ENCODE measurements around the gene PCED1A. TPM values are rescaled to one million over a fixed set of nuclear protein-coding genes. Genes with fewer than 3 reads are reported as not detected.

PCED1A gene
- total and polyA plus RNA-seq, 9 of the 15 experiments (the other 6 are each of a cell fraction or from before 2014, with no cell fraction given), result 1.5 to 11.5 (median 5.9) TPM

DNA sequence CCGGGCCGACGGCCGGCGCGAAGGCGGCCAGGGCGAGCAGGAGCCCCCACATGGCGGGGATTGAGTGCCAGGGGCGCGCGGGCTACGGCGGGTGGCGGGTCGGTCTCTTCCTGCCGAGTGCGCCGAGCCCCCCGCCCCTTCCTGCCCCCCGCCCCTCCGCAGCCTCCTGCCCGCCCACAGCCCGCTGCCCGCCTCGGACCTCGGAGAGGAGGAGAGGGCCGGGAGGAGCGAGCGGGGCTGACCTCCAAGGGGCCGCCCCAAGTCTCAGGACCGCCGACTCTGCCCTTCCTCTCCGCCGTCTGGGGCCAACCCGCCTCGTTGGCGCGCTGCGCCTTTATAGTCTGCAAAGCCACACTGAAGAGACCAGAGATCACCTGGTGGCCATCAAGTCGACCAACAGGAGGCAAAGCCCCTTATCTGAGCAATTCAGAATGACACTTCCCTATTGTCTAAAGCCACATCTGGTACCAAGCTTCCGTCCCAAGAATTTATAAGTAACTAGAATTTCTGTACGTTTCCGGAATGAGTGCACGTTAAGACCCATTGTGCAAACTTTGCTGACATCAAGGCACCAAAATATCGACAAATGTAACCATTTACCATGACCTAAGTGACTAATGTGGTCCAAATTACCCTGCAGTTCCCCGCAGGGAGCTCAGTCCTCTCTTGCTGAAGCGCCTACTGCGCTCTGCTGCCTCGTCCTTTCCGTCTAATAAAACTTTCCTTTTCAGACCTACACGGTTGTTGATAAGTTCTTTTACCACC is 39.8 kb downstream of the PCED1A start, which contains the start of gene CPXM1 (continued):
- TF ChIP-seq, protein P1, sequence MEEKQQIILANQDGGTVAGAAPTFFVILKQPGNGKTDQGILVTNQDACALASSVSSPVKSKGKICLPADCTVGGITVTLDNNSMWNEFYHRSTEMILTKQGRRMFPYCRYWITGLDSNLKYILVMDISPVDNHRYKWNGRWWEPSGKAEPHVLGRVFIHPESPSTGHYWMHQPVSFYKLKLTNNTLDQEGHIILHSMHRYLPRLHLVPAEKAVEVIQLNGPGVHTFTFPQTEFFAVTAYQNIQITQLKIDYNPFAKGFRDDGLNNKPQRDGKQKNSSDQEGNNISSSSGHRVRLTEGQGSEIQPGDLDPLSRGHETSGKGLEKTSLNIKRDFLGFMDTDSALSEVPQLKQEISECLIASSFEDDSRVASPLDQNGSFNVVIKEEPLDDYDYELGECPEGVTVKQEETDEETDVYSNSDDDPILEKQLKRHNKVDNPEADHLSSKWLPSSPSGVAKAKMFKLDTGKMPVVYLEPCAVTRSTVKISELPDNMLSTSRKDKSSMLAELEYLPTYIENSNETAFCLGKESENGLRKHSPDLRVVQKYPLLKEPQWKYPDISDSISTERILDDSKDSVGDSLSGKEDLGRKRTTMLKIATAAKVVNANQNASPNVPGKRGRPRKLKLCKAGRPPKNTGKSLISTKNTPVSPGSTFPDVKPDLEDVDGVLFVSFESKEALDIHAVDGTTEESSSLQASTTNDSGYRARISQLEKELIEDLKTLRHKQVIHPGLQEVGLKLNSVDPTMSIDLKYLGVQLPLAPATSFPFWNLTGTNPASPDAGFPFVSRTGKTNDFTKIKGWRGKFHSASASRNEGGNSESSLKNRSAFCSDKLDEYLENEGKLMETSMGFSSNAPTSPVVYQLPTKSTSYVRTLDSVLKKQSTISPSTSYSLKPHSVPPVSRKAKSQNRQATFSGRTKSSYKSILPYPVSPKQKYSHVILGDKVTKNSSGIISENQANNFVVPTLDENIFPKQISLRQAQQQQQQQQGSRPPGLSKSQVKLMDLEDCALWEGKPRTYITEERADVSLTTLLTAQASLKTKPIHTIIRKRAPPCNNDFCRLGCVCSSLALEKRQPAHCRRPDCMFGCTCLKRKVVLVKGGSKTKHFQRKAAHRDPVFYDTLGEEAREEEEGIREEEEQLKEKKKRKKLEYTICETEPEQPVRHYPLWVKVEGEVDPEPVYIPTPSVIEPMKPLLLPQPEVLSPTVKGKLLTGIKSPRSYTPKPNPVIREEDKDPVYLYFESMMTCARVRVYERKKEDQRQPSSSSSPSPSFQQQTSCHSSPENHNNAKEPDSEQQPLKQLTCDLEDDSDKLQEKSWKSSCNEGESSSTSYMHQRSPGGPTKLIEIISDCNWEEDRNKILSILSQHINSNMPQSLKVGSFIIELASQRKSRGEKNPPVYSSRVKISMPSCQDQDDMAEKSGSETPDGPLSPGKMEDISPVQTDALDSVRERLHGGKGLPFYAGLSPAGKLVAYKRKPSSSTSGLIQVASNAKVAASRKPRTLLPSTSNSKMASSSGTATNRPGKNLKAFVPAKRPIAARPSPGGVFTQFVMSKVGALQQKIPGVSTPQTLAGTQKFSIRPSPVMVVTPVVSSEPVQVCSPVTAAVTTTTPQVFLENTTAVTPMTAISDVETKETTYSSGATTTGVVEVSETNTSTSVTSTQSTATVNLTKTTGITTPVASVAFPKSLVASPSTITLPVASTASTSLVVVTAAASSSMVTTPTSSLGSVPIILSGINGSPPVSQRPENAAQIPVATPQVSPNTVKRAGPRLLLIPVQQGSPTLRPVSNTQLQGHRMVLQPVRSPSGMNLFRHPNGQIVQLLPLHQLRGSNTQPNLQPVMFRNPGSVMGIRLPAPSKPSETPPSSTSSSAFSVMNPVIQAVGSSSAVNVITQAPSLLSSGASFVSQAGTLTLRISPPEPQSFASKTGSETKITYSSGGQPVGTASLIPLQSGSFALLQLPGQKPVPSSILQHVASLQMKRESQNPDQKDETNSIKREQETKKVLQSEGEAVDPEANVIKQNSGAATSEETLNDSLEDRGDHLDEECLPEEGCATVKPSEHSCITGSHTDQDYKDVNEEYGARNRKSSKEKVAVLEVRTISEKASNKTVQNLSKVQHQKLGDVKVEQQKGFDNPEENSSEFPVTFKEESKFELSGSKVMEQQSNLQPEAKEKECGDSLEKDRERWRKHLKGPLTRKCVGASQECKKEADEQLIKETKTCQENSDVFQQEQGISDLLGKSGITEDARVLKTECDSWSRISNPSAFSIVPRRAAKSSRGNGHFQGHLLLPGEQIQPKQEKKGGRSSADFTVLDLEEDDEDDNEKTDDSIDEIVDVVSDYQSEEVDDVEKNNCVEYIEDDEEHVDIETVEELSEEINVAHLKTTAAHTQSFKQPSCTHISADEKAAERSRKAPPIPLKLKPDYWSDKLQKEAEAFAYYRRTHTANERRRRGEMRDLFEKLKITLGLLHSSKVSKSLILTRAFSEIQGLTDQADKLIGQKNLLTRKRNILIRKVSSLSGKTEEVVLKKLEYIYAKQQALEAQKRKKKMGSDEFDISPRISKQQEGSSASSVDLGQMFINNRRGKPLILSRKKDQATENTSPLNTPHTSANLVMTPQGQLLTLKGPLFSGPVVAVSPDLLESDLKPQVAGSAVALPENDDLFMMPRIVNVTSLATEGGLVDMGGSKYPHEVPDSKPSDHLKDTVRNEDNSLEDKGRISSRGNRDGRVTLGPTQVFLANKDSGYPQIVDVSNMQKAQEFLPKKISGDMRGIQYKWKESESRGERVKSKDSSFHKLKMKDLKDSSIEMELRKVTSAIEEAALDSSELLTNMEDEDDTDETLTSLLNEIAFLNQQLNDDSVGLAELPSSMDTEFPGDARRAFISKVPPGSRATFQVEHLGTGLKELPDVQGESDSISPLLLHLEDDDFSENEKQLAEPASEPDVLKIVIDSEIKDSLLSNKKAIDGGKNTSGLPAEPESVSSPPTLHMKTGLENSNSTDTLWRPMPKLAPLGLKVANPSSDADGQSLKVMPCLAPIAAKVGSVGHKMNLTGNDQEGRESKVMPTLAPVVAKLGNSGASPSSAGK (IDR thresholded peaks at IDR 0.05), result no peak
- TF ChIP-seq HMG20B (CRISPR knock-in tag; IDR thresholded peaks at IDR 0.05) (no peak), MXI1 (IDR thresholded peaks at IDR 0.05; ENCODE audit: low read depth, low read length) (no peak), TGIF2 (CRISPR knock-in tag; IDR thresholded peaks at IDR 0.05) (no peak), CBX5 (IDR thresholded peaks at IDR 0.05; ENCODE audit: borderline replicate concordance, low read depth) (no peak), ZNF384 (IDR thresholded peaks at IDR 0.05; ENCODE audit: low read depth, low read length) (no peak), GTF2B (IDR thresholded peaks at IDR 0.05; ENCODE audit: extremely low read depth, insufficient read length) (no peak), DACH1 (IDR thresholded peaks at IDR 0.05; ENCODE audit: partially characterized antibody) (no peak), ILF3 (IDR thresholded peaks at IDR 0.05; ENCODE audit: borderline replicate concordance) (no peak), L3MBTL2 (IDR thresholded peaks at IDR 0.05) (no peak)
- TF ChIP-seq, protein P2, sequence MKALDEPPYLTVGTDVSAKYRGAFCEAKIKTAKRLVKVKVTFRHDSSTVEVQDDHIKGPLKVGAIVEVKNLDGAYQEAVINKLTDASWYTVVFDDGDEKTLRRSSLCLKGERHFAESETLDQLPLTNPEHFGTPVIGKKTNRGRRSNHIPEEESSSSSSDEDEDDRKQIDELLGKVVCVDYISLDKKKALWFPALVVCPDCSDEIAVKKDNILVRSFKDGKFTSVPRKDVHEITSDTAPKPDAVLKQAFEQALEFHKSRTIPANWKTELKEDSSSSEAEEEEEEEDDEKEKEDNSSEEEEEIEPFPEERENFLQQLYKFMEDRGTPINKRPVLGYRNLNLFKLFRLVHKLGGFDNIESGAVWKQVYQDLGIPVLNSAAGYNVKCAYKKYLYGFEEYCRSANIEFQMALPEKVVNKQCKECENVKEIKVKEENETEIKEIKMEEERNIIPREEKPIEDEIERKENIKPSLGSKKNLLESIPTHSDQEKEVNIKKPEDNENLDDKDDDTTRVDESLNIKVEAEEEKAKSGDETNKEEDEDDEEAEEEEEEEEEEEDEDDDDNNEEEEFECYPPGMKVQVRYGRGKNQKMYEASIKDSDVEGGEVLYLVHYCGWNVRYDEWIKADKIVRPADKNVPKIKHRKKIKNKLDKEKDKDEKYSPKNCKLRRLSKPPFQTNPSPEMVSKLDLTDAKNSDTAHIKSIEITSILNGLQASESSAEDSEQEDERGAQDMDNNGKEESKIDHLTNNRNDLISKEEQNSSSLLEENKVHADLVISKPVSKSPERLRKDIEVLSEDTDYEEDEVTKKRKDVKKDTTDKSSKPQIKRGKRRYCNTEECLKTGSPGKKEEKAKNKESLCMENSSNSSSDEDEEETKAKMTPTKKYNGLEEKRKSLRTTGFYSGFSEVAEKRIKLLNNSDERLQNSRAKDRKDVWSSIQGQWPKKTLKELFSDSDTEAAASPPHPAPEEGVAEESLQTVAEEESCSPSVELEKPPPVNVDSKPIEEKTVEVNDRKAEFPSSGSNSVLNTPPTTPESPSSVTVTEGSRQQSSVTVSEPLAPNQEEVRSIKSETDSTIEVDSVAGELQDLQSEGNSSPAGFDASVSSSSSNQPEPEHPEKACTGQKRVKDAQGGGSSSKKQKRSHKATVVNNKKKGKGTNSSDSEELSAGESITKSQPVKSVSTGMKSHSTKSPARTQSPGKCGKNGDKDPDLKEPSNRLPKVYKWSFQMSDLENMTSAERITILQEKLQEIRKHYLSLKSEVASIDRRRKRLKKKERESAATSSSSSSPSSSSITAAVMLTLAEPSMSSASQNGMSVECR (CRISPR knock-in tag; IDR thresholded peaks at IDR 0.05), result no peak
